ENCODE data around the gene TXNL4A. TPM values are rescaled to one million over a fixed set of nuclear protein-coding genes. Genes with fewer than 3 reads are reported as not detected.

TXNL4A gene
- total RNA-seq, 5 donors from 2014 or later (not counting 1 experiment from before 2014, with no cell fraction given), result 61.2 to 77.8 (median 72.7) TPM

DNA sequence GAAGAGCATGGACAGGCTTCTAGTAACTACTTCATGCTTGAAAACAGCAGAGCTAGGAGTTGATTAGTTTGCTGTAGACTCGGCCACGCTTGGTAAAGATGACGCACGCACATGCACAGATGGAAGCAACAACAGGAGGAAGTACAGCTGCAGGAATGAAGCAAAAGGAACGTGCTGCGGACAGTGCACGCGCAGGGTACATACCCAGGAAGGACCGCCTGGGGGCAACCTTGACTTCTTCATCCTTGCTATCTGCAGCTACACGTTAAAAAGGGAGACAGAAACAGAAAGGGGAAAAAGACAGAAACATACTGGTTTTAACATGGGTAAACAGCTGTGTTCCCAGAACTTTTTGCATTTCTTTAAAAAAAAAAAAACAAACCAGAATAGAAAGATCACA, 54.6 kb downstream of the TXNL4A start:
- peaks cover 93% of the 10 kb centered on the region for H3K36me3 Mint-ChIP-seq
- peak in 1 of 35 experiments; percentile 22 for DNase-seq
- no peak overlapping the region for H3K4me3 Mint-ChIP-seq
- Histone ChIP-seq H3K4me3 (ENCODE audit: control insufficient read depth in 1 of 2, extremely low read depth in 1 of 2, low read length in 1 of 2) (no peak overlapping the region), H3K27me3 (replicated peaks in 1 of 2; ENCODE audit: control insufficient read depth in 2 of 2, extremely low read depth in 1 of 2, insufficient read depth in 2 of 2, low read length in 1 of 2) (no peaks in the 10 kb centered on the region), H3K36me3 (ENCODE audit: control insufficient read depth in 2 of 2, extremely low read depth in 1 of 2, insufficient read depth in 1 of 2, low read length in 1 of 2) (peaks cover 24 to 28% of the 10 kb centered on the region in 2 donors), H3K27ac (ENCODE audit: low read length) (no peak overlapping the region), H3K4me1 (ENCODE audit: control insufficient read depth in 1 of 2, extremely low read depth in 1 of 2, insufficient read depth in 2 of 2, low read length in 2 of 2) (no peaks in the 10 kb centered on the region), H3K9me3 (peaks cover 14% of the 10 kb centered on the region)
- ChIA-PET CTCF (no interaction called here), POLR2A (interaction anchor here in 1 of 2 donors (0.7 kb wide), 1 partner anchor 9 kb away, joined by 5 read pairs; no protein-coding TSS in a partner anchor)
- no peaks in the 10 kb centered on the region for H3K27me3 Mint-ChIP-seq
- H3K27ac Mint-ChIP-seq, result no peak overlapping the region
- H3K9me3 Mint-ChIP-seq, result peaks cover 27 to 48% (median 47%) of the 10 kb centered on the region in 3 donors
- H3K4me1 Mint-ChIP-seq, result peaks cover 0 to 5% (median 4%) of the 10 kb centered on the region in 3 donors
- no peak for ATAC-seq (replicated peaks in 1 of 4)
- WGBS (ENCODE audit: insufficient coverage), result 93% methylated on average over 9 of the region's 10 CpGs

GRCh38 chr18:79932907-79933306, 55.5 kb downstream of the TXNL4A start:
- CTCF ChIA-PET, result no interaction called here
- Histone ChIP-seq H3K9me3 (peaks cover 14% of the 10 kb centered on the region), H3K4me1 (ENCODE audit: control insufficient read depth in 1 of 2, extremely low read depth in 1 of 2, insufficient read depth in 2 of 2, low read length in 2 of 2) (no peaks in the 10 kb centered on the region), H3K27ac (ENCODE audit: low read length) (no peak overlapping the region), H3K27me3 (replicated peaks in 1 of 2; ENCODE audit: control insufficient read depth in 2 of 2, extremely low read depth in 1 of 2, insufficient read depth in 2 of 2, low read length in 1 of 2) (no peaks in the 10 kb centered on the region), H3K4me3 (ENCODE audit: control insufficient read depth in 1 of 2, extremely low read depth in 1 of 2, low read length in 1 of 2) (no peak overlapping the region), H3K36me3 (ENCODE audit: control insufficient read depth in 2 of 2, extremely low read depth in 1 of 2, insufficient read depth in 1 of 2, low read length in 1 of 2) (peaks cover 23 to 28% of the 10 kb centered on the region in 2 donors)
- no peak overlapping the region for H3K4me3 Mint-ChIP-seq
- WGBS (ENCODE audit: insufficient coverage), result no CpG with 5 or more reads among the region's 3 CpGs
- peaks cover 0 to 7% (median 3%) of the 10 kb centered on the region in 3 donors for H3K4me1 Mint-ChIP-seq
- H3K27ac Mint-ChIP-seq, result no peak overlapping the region
- POLR2A ChIA-PET, result no interaction called here
- DNase-seq (no peak), ATAC-seq (replicated peaks in 1 of 4) (no peak)
- peaks cover 91% of the 10 kb centered on the region for H3K36me3 Mint-ChIP-seq
- peaks cover 27 to 48% (median 48%) of the 10 kb centered on the region in 3 donors for H3K9me3 Mint-ChIP-seq
- H3K27me3 Mint-ChIP-seq, result no peaks in the 10 kb centered on the region

- H3K4me1 ChIP-seq (ENCODE audit: control insufficient read depth in 1 of 2, extremely low read depth in 1 of 2, insufficient read depth in 2 of 2, low read length in 2 of 2), result no peaks in the 10 kb centered on the region
- H3K9me3 Mint-ChIP-seq, result peaks cover 24 to 48% (median 43%) of the 10 kb centered on the region in 3 donors
- H3K27me3 Mint-ChIP-seq, result no peaks in the 10 kb centered on the region
- DNase-seq, result no peak
- ChIA-PET CTCF (no interaction called here), POLR2A (no interaction called here)
- peaks cover 83% of the 10 kb centered on the region for H3K36me3 Mint-ChIP-seq
- peaks cover 14% of the 10 kb centered on the region for H3K9me3 ChIP-seq
- H3K4me3 ChIP-seq (ENCODE audit: control insufficient read depth in 1 of 2, extremely low read depth in 1 of 2, low read length in 1 of 2), result no peak overlapping the region
- peaks cover 23 to 30% of the 10 kb centered on the region in 2 donors for H3K36me3 ChIP-seq (ENCODE audit: control insufficient read depth in 2 of 2, extremely low read depth in 1 of 2, insufficient read depth in 1 of 2, low read length in 1 of 2)
- no CpG with 5 or more reads among the region's 2 CpGs for WGBS (ENCODE audit: insufficient coverage)
- no peak overlapping the region for H3K27ac ChIP-seq (ENCODE audit: low read length)
- no peaks in the 10 kb centered on the region for H3K27me3 ChIP-seq (replicated peaks in 1 of 2; ENCODE audit: control insufficient read depth in 2 of 2, extremely low read depth in 1 of 2, insufficient read depth in 2 of 2, low read length in 1 of 2)
- H3K4me1 Mint-ChIP-seq, result peaks cover 0 to 7% (median 3%) of the 10 kb centered on the region in 3 donors
- H3K4me3 Mint-ChIP-seq, result no peak overlapping the region
- H3K27ac Mint-ChIP-seq, result no peak overlapping the region
- ATAC-seq (replicated peaks in 1 of 4), result no peak
Measured at GRCh38 chr18:79931475-79931874, 56.9 kb downstream of the TXNL4A start.

- H3K27ac Mint-ChIP-seq, result no peak overlapping the region
- POLR2A ChIA-PET, result no interaction called here
- H3K36me3 Mint-ChIP-seq, result peaks cover 80% of the 10 kb centered on the region
- WGBS (ENCODE audit: insufficient coverage), result no CpG with 5 or more reads among the region's 2 CpGs
- H3K4me1 ChIP-seq (ENCODE audit: control insufficient read depth in 1 of 2, extremely low read depth in 1 of 2, insufficient read depth in 2 of 2, low read length in 2 of 2), result no peaks in the 10 kb centered on the region
- H3K27ac ChIP-seq (ENCODE audit: low read length), result no peak overlapping the region
- DNase-seq (no peak), ATAC-seq (replicated peaks in 1 of 4) (no peak)
- no peaks in the 10 kb centered on the region for H3K27me3 Mint-ChIP-seq
- H3K4me1 Mint-ChIP-seq, result peaks cover 2 to 7% (median 3%) of the 10 kb centered on the region in 3 donors
- no peak overlapping the region for H3K4me3 Mint-ChIP-seq
- H3K27me3 ChIP-seq (replicated peaks in 1 of 2; ENCODE audit: control insufficient read depth in 2 of 2, extremely low read depth in 1 of 2, insufficient read depth in 2 of 2, low read length in 1 of 2), result no peaks in the 10 kb centered on the region
- CTCF ChIA-PET, result no interaction called here
- H3K9me3 ChIP-seq, result peaks cover 12% of the 10 kb centered on the region
- peaks cover 24 to 48% (median 37%) of the 10 kb centered on the region in 3 donors for H3K9me3 Mint-ChIP-seq
- no peak overlapping the region for H3K4me3 ChIP-seq (ENCODE audit: control insufficient read depth in 1 of 2, extremely low read depth in 1 of 2, low read length in 1 of 2)
- H3K36me3 ChIP-seq (ENCODE audit: control insufficient read depth in 2 of 2, extremely low read depth in 1 of 2, insufficient read depth in 1 of 2, low read length in 1 of 2), result peaks cover 15 to 27% of the 10 kb centered on the region in 2 donors
Measured at GRCh38 chr18:79930020-79930642, 58.2 kb downstream of the TXNL4A start.

- POLR2A ChIA-PET, result interaction anchor here in 1 of 2 donors (0.5 kb wide), 1 partner anchor 572 kb away, joined by 3 read pairs; no protein-coding TSS in a partner anchor
- peaks cover 24 to 41% (median 31%) of the 10 kb centered on the region in 3 donors for H3K9me3 Mint-ChIP-seq
- peaks cover 2 to 7% (median 3%) of the 10 kb centered on the region in 3 donors for H3K4me1 Mint-ChIP-seq
- no peak overlapping the region for H3K4me3 ChIP-seq (ENCODE audit: control insufficient read depth in 1 of 2, extremely low read depth in 1 of 2, low read length in 1 of 2)
- peaks cover 12 to 27% of the 10 kb centered on the region in 2 donors for H3K36me3 ChIP-seq (ENCODE audit: control insufficient read depth in 2 of 2, extremely low read depth in 1 of 2, insufficient read depth in 1 of 2, low read length in 1 of 2)
- CTCF ChIA-PET, result no interaction called here
- H3K27ac ChIP-seq (ENCODE audit: low read length), result no peak overlapping the region
- H3K27me3 ChIP-seq (replicated peaks in 1 of 2; ENCODE audit: control insufficient read depth in 2 of 2, extremely low read depth in 1 of 2, insufficient read depth in 2 of 2, low read length in 1 of 2), result no peaks in the 10 kb centered on the region
- ATAC-seq (replicated peaks in 1 of 4), result no peak
- H3K9me3 ChIP-seq, result peaks cover 12% of the 10 kb centered on the region
- no peak overlapping the region for H3K4me3 Mint-ChIP-seq
- no peak overlapping the region for H3K27ac Mint-ChIP-seq
- no peaks in the 10 kb centered on the region for H3K27me3 Mint-ChIP-seq
- WGBS (ENCODE audit: insufficient coverage), result 100% methylated on average over 9 of the region's 9 CpGs
- no peaks in the 10 kb centered on the region for H3K4me1 ChIP-seq (ENCODE audit: control insufficient read depth in 1 of 2, extremely low read depth in 1 of 2, insufficient read depth in 2 of 2, low read length in 2 of 2)
- H3K36me3 Mint-ChIP-seq, result peaks cover 78% of the 10 kb centered on the region
- DNase-seq, result peak in 1 of 35 experiments; percentile 8
Measured at GRCh38 chr18:79928563-79928960, 59.8 kb downstream of the TXNL4A start.

DNA sequence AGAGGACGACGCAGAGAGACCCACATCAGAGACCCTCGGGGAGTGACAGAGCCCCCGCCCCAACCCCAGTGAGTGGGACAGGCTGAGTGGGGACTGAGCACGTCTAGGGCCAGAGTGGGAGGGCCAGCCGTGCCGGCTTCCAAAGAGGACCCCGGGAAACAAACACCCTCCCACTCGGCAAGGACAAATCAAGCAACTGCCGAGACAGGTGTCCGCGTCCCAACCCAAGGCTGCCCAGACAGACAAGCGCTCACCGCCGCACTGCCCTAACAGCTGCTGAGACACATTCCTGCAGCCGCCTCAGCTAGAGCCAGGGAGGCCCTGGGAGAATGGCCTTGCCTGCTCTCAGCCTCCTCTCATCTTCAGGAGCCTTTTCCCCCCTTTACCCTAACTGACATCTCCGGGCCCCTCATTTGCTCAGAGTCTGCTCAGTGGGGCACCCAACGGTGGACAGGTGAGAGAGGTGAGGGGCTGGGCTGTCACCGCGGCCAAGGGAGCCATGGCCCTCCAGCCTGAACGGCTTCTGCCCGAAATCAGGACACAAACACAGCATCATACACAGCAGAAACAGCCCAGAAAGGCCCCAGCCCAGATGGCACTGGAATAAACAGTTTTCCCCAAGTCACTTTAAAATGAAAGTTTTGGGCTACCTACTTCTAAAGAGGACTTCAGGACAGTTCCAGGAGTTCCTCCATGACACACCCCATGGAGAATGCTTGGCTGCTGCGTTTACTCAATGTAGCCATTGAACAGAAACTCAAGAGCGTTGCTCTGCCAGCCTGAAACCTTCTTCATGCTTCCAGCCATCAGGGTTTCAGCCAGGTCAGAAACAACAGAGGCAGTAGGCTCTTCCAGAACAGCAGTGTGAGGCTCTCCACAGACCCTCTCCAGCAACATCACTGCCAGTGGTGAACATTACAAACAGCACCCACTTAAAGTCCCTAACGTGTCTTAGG, 60.5 kb downstream of the TXNL4A start:
- H3K27me3 ChIP-seq (replicated peaks in 1 of 2; ENCODE audit: control insufficient read depth in 2 of 2, extremely low read depth in 1 of 2, insufficient read depth in 2 of 2, low read length in 1 of 2), result no peaks in the 10 kb centered on the region
- no peaks in the 10 kb centered on the region for H3K27me3 Mint-ChIP-seq
- H3K4me1 Mint-ChIP-seq, result peaks cover 2 to 12% (median 3%) of the 10 kb centered on the region in 3 donors
- peaks cover 20 to 34% (median 25%) of the 10 kb centered on the region in 3 donors for H3K9me3 Mint-ChIP-seq
- peaks cover 75% of the 10 kb centered on the region for H3K36me3 Mint-ChIP-seq
- no peak overlapping the region for H3K4me3 ChIP-seq (ENCODE audit: control insufficient read depth in 1 of 2, extremely low read depth in 1 of 2, low read length in 1 of 2)
- H3K36me3 ChIP-seq (ENCODE audit: control insufficient read depth in 2 of 2, extremely low read depth in 1 of 2, insufficient read depth in 1 of 2, low read length in 1 of 2), result peaks cover 12 to 27% of the 10 kb centered on the region in 2 donors
- H3K4me1 ChIP-seq (ENCODE audit: control insufficient read depth in 1 of 2, extremely low read depth in 1 of 2, insufficient read depth in 2 of 2, low read length in 2 of 2), result no peaks in the 10 kb centered on the region
- no peak for ATAC-seq (replicated peaks in 1 of 4)
- no peak overlapping the region for H3K27ac ChIP-seq (ENCODE audit: low read length)
- no peak overlapping the region for H3K27ac Mint-ChIP-seq
- POLR2A ChIA-PET, result interaction anchor here in 1 of 2 donors (0.5 kb wide), 1 partner anchor 571 kb away, joined by 3 read pairs; no protein-coding TSS in a partner anchor
- CTCF ChIA-PET, result no interaction called here
- H3K4me3 Mint-ChIP-seq, result no peak overlapping the region
- 98% methylated on average over 17 of the region's 25 CpGs for WGBS (ENCODE audit: insufficient coverage)
- peak in 1 of 35 experiments; percentile 7 for DNase-seq
- peaks cover 11% of the 10 kb centered on the region for H3K9me3 ChIP-seq
